H9 (cell line): ENCODE data around the gene RSAD1. TPM values are rescaled to one million over a fixed set of nuclear protein-coding genes. Genes with fewer than 3 reads are reported as not detected.

Source experiments
- DNase-seq: peaks from one replicate; pipeline ENCODE4 v3.0.0-alpha.2; 2017
- H2AFZ ChIP-seq: one replicate; pipeline ENCODE4 v1.6.1; 2013; ENCODE audit warnings: mild to moderate bottlenecking, low read length, control low read depth, moderate library complexity
- H2AK5ac ChIP-seq: 2 replicates; pipeline ENCODE4 v1.6.1; 2013; ENCODE audit warnings: low read length, control low read depth, mixed read lengths; ENCODE audit not compliant: insufficient read length
- H2BK120ac ChIP-seq: one replicate; pipeline ENCODE4 v1.6.1; 2013; ENCODE audit warnings: low read depth, mild to moderate bottlenecking, low read length, control low read depth, inconsistent platforms; ENCODE audit not compliant: poor library complexity, severe bottlenecking
- H2BK12ac ChIP-seq: 2 replicates; pipeline ENCODE4 v1.6.1; 2013; ENCODE audit warnings: low read length, control low read depth, mixed read lengths, low read depth; ENCODE audit not compliant: insufficient read length
- H2BK15ac ChIP-seq: 2 replicates; pipeline ENCODE4 v1.6.1; 2013; ENCODE audit warnings: low read depth, low read length, control low read depth
- H2BK20ac ChIP-seq: one replicate; pipeline ENCODE4 v1.6.1; 2013; ENCODE audit warnings: low read depth, mild to moderate bottlenecking, low read length, control low read depth, inconsistent platforms; ENCODE audit not compliant: poor library complexity, severe bottlenecking
- H2BK5ac ChIP-seq: 2 replicates; pipeline ENCODE4 v1.6.1; 2013; ENCODE audit warnings: low read length, control low read depth, mixed read lengths; ENCODE audit not compliant: insufficient read length
- H3K14ac ChIP-seq: 2 replicates; pipeline ENCODE4 v1.6.1; 2013; ENCODE audit warnings: low read length, control low read depth; ENCODE audit not compliant: insufficient read depth
- H3K18ac ChIP-seq: 2 replicates; pipeline ENCODE4 v1.6.1; 2013; ENCODE audit warnings: low read depth, mild to moderate bottlenecking, mixed read lengths, low read length, control low read depth; ENCODE audit not compliant: insufficient read length
- H3K23ac ChIP-seq: 2 replicates; pipeline ENCODE4 v1.6.1; 2013; ENCODE audit warnings: low read length, control low read depth, mixed read lengths, low read depth; ENCODE audit not compliant: insufficient read length
- H3K23me2 ChIP-seq: 2 replicates; pipeline ENCODE4 v1.6.1; 2013; ENCODE audit warnings: low read depth, mild to moderate bottlenecking, mixed read lengths, low read length, control low read depth; ENCODE audit not compliant: insufficient read length, poor library complexity, severe bottlenecking
- H3K27ac ChIP-seq: 2 replicates; pipeline ENCODE4 v1.5.1; 2013; ENCODE audit warnings: low read length, control low read depth, mixed read lengths, low read depth; ENCODE audit not compliant: insufficient read length
- H3K27me3 ChIP-seq: 2 replicates; pipeline ENCODE4 v1.6.1; 2013; ENCODE audit warnings: low read length, control low read depth, inconsistent platforms; ENCODE audit not compliant: insufficient read depth
- H3K4ac ChIP-seq: 2 replicates; pipeline ENCODE4 v1.6.1; 2013; ENCODE audit warnings: low read depth, mild to moderate bottlenecking, control low read depth, inconsistent platforms, low read length, moderate library complexity
- H3K4me1 ChIP-seq: 2 replicates; pipeline ENCODE4 v1.6.1; 2013; ENCODE audit warnings: low read length, control low read depth, inconsistent platforms; ENCODE audit not compliant: insufficient read depth
- H3K4me2 ChIP-seq: 2 replicates; pipeline ENCODE4 v1.6.1; 2013; ENCODE audit warnings: low read length, control low read depth, mixed read lengths; ENCODE audit not compliant: insufficient read length, insufficient read depth
- H3K56ac ChIP-seq: 2 replicates; pipeline ENCODE4 v1.6.1; 2013; ENCODE audit warnings: low read depth, mild to moderate bottlenecking, mixed read lengths, low read length, control low read depth; ENCODE audit not compliant: insufficient read length
- H3K79me1 ChIP-seq: 2 replicates; pipeline ENCODE4 v1.6.1; 2013; ENCODE audit warnings: low read depth, mild to moderate bottlenecking, moderate library complexity, low read length, control low read depth, inconsistent platforms; ENCODE audit not compliant: insufficient read depth, poor library complexity, severe bottlenecking
- H3K79me2 ChIP-seq: 2 replicates; pipeline ENCODE4 v1.6.1; 2013; ENCODE audit warnings: low read length, control low read depth, inconsistent platforms; ENCODE audit not compliant: insufficient read depth
- H3K9ac ChIP-seq: 2 replicates; pipeline ENCODE4 v1.6.1; 2013; ENCODE audit warnings: low read length, control low read depth, mixed read lengths; ENCODE audit not compliant: insufficient read length; ENCODE audit errors: extremely low read depth
- H3K9me3 ChIP-seq: one replicate; pipeline ENCODE4 v1.6.1; 2013; ENCODE audit warnings: low read depth, low read length, inconsistent platforms; ENCODE audit not compliant: control insufficient read depth
- H3T11ph ChIP-seq: one replicate; pipeline ENCODE4 v1.6.1; 2013; ENCODE audit warnings: mild to moderate bottlenecking, low read length, control low read depth, inconsistent platforms
- H4K20me1 ChIP-seq: one replicate; pipeline ENCODE4 v1.6.1; 2013; ENCODE audit not compliant: control insufficient read depth, insufficient read length, insufficient read depth
- H4K5ac ChIP-seq: 2 replicates; pipeline ENCODE4 v1.6.1; 2013; ENCODE audit warnings: low read depth, mild to moderate bottlenecking, mixed read lengths, low read length, control low read depth; ENCODE audit not compliant: insufficient read length
- H4K8ac ChIP-seq: replicated peaks from 2 replicates; pipeline ENCODE4 v1.6.1; 2013; ENCODE audit warnings: low read length, control low read depth, mixed read lengths, low read depth; ENCODE audit not compliant: insufficient read length
- H4K91ac ChIP-seq: 2 replicates; pipeline ENCODE4 v1.6.1; 2013; ENCODE audit warnings: low read depth, mild to moderate bottlenecking, moderate library complexity, mixed read lengths, low read length, control low read depth; ENCODE audit not compliant: insufficient read length
- H3K27ac Mint-ChIP-seq, 3 experiments: 2 replicates in 2 of 3; 3 replicates in 1 of 3; pipeline ENCODE4 v1.8.0; 2020 to 2021; ENCODE audit warnings: mixed read lengths in 3 of 3, mild to moderate bottlenecking in 1 of 3, moderate library complexity in 1 of 3
- H3K27me3 Mint-ChIP-seq: 2 replicates; pipeline ENCODE4 v1.8.0; 2021; ENCODE audit warnings: low read depth, mild to moderate bottlenecking, moderate library complexity, mixed read lengths
- H3K36me3 Mint-ChIP-seq, 3 experiments: 2 replicates in 2 of 3; 3 replicates in 1 of 3; pipeline ENCODE4 v1.8.0; 2020 to 2021; ENCODE audit warnings: low read depth in 3 of 3, mixed read lengths in 3 of 3; ENCODE audit not compliant: insufficient read depth in 1 of 3
- H3K4me1 Mint-ChIP-seq, 2 experiments: 2 replicates each; pipeline ENCODE4 v1.8.0; 2020; ENCODE audit warnings: mixed read lengths in 2 of 2
- H3K4me3 Mint-ChIP-seq, 2 experiments: 2 replicates in 1 of 2; 3 replicates in 1 of 2; pipeline ENCODE4 v1.8.0; 2020 to 2021; ENCODE audit warnings: mild to moderate bottlenecking in 2 of 2, mixed read lengths in 2 of 2, moderate library complexity in 1 of 2
- H3K9me3 Mint-ChIP-seq, 2 experiments: 2 replicates in 1 of 2; 3 replicates in 1 of 2; pipeline ENCODE4 v1.8.0; 2020; ENCODE audit warnings: mild to moderate bottlenecking in 2 of 2, mixed read lengths in 2 of 2, moderate library complexity in 1 of 2
- CTCF ChIP-seq: fragments of 200-600 bp; sonication (generic); conservative IDR thresholded peaks from 3 replicates; pipeline ENCODE4 v1.8.0; 2021; ENCODE audit warnings: antibody characterized with exemption, mild to moderate bottlenecking
- total RNA-seq: library from RNA; stranded (reverse); gene quantifications from 2 replicates; pipeline ENCODE4 v1.2.1, GENCODE V29; 2021

The RSAD1 gene
- total RNA-seq, 1 experiment from 2014 or later = 27.9 TPM

GRCh38 chr17:50499270-50499669, 20.6 kb downstream of the RSAD1 start:
- Mint-ChIP-seq H3K4me1 (peaks cover 8% of the 10 kb centered on the region in 2 experiments), H3K36me3 (no peaks in the 10 kb centered on the region), H3K9me3 (no peaks in the 10 kb centered on the region), H3K27ac (no peak overlapping the region), H3K27me3 (peaks cover 4% of the 10 kb centered on the region; the same call in 1 of the 2 replicates), H3K4me3 (no peak overlapping the region)
- H3K23me2 ChIP-seq = no peaks in the 10 kb centered on the region
- no peak overlapping the region for H4K8ac ChIP-seq
- H2BK5ac ChIP-seq = no peak overlapping the region
- H3K9ac ChIP-seq = no peak overlapping the region
- H2BK20ac ChIP-seq = no peak overlapping the region
- H3K4ac ChIP-seq = no peak overlapping the region
- no peak overlapping the region for H2AK5ac ChIP-seq
- no peak overlapping the region for H4K5ac ChIP-seq
- H3K27ac ChIP-seq = no peak overlapping the region
- no peaks in the 10 kb centered on the region for H4K20me1 ChIP-seq
- no peak overlapping the region for H3K23ac ChIP-seq
- no peak overlapping the region for H3K56ac ChIP-seq
- peaks cover 3% of the 10 kb centered on the region; the same call in 1 of the 2 replicates for H3K4me1 ChIP-seq
- H3K27me3 ChIP-seq = no peaks in the 10 kb centered on the region; the same call in 1 of the 2 replicates
- no peak overlapping the region for H4K91ac ChIP-seq
- no peak overlapping the region for H3K18ac ChIP-seq
- H3K14ac ChIP-seq = no peak overlapping the region
- TF ChIP-seq CTCF = no peak
- no peaks in the 10 kb centered on the region for H3K79me1 ChIP-seq
- H3K79me2 ChIP-seq = no peaks in the 10 kb centered on the region
- no peak for DNase-seq
- H2BK12ac ChIP-seq = no peak overlapping the region
- no peaks in the 10 kb centered on the region for H3K9me3 ChIP-seq
- H2AFZ ChIP-seq = no peak overlapping the region
- no peak overlapping the region for H2BK15ac ChIP-seq
- H2BK120ac ChIP-seq = no peak overlapping the region
- H3K4me2 ChIP-seq = no peak overlapping the region
- no peak overlapping the region for H3T11ph ChIP-seq
